Embryonic facial prominence (tissue), 1 donor: Measurements from ENCODE around the gene TIAL1.
"Not testable (repeated sequence)": the region's sequence is repeated elsewhere in the genome, so short reads cannot be mapped to it uniquely, and the experiment has no call there.

Experiments
- DNase-seq: peaks from one replicate; pipeline ENCODE4 v3.0.0-alpha.2; 2016; ENCODE audit errors: extremely low spot score

Gene TIAL1

DNA sequence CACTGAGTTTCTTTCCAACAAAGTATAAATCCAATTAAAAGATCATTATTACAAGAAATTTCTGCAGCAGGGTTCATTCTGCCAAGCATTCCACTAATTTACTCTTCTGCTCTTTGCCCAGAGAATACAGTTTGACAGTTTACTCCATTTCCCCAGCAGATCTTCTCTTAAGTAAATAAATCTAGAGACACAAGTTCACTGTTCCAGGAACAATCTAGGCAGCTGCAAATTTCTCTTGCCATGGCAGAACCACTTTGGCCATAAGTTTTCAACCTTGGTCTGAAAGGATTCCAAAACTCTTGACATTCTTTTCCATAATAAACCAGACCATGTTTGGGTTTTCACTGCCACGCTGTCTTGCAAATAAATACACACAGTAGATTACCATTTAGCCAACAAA lies 65.7 kb downstream of the TIAL1 start:
- no peak for DNase-seq

DNA sequence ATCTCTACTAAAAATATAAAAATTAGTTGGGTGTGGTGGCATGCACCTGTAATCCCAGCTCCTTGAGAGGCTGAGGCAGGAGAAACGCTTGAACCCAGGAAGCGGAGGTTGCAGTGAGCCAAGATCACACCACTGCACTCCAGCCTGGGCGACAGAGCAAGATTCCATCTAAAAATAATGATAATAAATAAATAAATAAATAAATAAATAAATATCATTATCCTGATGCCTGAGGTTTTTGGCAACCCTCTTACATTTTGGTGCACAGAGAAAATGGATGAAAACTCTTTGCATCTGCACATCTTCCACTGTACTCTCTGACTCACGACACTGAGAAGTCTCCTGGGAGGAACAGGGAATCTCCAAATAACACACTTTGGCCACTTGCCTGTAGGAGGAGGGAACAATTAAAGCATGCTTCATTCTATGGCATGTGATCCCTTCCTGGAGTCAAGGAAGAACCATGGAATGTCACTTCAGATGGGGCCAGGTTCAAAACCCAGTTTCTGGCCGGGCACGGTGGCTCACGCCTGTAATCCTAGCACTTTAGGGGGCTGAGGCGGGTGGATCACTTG lies 68.0 kb downstream of the TIAL1 start:
- DNase-seq = not testable (repeated sequence)

- DNase-seq = no peak
Observed at GRCh38 chr10:119526621-119527592, 69.9 kb downstream of the TIAL1 start.

DNA sequence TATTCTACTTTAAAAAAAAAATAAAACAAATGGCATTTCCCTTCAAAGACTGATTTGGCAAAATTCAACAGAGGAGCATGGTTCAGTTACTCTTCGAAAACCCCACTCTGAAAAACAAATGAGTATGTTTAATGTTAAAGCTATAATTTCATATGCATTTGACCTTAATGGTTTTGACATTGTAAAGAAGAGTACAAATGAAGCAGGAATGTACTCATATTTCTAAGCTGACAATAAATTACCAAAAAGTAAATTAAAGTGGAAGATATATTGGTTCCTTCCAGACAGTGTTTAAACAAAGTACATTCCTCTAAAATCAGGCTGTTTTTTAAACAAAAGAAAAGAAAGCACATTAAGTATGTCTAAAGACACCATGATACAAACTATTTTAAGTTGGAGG lies 70.6 kb downstream of the TIAL1 start:
- DNase-seq = no peak

- no peak for DNase-seq
Observed at GRCh38 chr10:119525116-119525515, 71.6 kb downstream of the TIAL1 start.

- DNase-seq = no peak
Observed at GRCh38 chr10:119524720-119525070, 72.1 kb downstream of the TIAL1 start.

- DNase-seq = no peak
Observed at GRCh38 chr10:119523895-119524719, 72.7 kb downstream of the TIAL1 start.
